Measurements from ENCODE around the gene RGL4. TPM values are rescaled to one million over a fixed set of nuclear protein-coding genes. Genes with fewer than 3 reads are reported as not detected.

RGL4 gene
- total RNA-seq, 1 donor from 2014 or later, result not detected

GRCh38 chr22:23688571-23688970 lies 2.2 kb upstream of the RGL4 start:
- H3K4me1 ChIP-seq, result no peaks in the 10 kb centered on the region
- H3K9me3 ChIP-seq, result no peaks in the 10 kb centered on the region
- H3K4me3 ChIP-seq, result no peak overlapping the region
- TF ChIP-seq CTCF (IDR thresholded peaks at IDR 0.05), result no peak
- no peak for DNase-seq (ENCODE audit: low spot score in 2 of 2)
- no peaks in the 10 kb centered on the region for H3K27me3 ChIP-seq
- no peak overlapping the region for H3K27ac ChIP-seq
- H3K36me3 ChIP-seq, result peaks cover 0 to 12% of the 10 kb centered on the region in 2 donors
- intact Hi-C loops (cut with DNase I), result no loop called here

GRCh38 chr22:23689414-23689813 lies 1.4 kb upstream of the RGL4 start:
- intact Hi-C loops (cut with DNase I), result no loop called here
- H3K9me3 ChIP-seq, result no peaks in the 10 kb centered on the region
- no peak overlapping the region for H3K27ac ChIP-seq
- TF ChIP-seq CTCF (IDR thresholded peaks at IDR 0.05), result no peak
- H3K36me3 ChIP-seq, result peaks cover 5 to 19% of the 10 kb centered on the region in 2 donors
- H3K4me1 ChIP-seq, result no peaks in the 10 kb centered on the region
- no peak overlapping the region for H3K4me3 ChIP-seq
- no peak for DNase-seq (ENCODE audit: low spot score in 2 of 2)
- no peaks in the 10 kb centered on the region for H3K27me3 ChIP-seq

GRCh38 chr22:23691748-23692423 lies 1.1 kb downstream of the RGL4 start:
- intact Hi-C loops (cut with DNase I), result no loop called here
- no peak overlapping the region for H3K27ac ChIP-seq
- DNase-seq (ENCODE audit: low spot score in 2 of 2), result no peak
- H3K4me3 ChIP-seq, result no peak overlapping the region
- peaks cover 14 to 28% of the 10 kb centered on the region in 2 donors for H3K36me3 ChIP-seq
- H3K9me3 ChIP-seq, result no peaks in the 10 kb centered on the region
- TF ChIP-seq CTCF (IDR thresholded peaks at IDR 0.05), result no peak
- H3K4me1 ChIP-seq, result no peaks in the 10 kb centered on the region
- H3K27me3 ChIP-seq, result no peaks in the 10 kb centered on the region

- H3K4me3 ChIP-seq, result no peak overlapping the region
- intact Hi-C loops (cut with DNase I), result no loop called here
- no peaks in the 10 kb centered on the region for H3K9me3 ChIP-seq
- H3K4me1 ChIP-seq, result no peaks in the 10 kb centered on the region
- H3K36me3 ChIP-seq, result peaks cover 14 to 29% of the 10 kb centered on the region in 2 donors
- TF ChIP-seq CTCF (IDR thresholded peaks at IDR 0.05), result no peak
- peak in 1 of 2 donors; percentile 35 for DNase-seq (ENCODE audit: low spot score in 2 of 2)
- H3K27me3 ChIP-seq, result no peaks in the 10 kb centered on the region
- no peak overlapping the region for H3K27ac ChIP-seq
These were observed 1.9 kb downstream of the RGL4 start for GRCh38 chr22:23692598-23693291.

- Histone ChIP-seq H3K9me3 (no peaks in the 10 kb centered on the region), H3K4me1 (no peaks in the 10 kb centered on the region), H3K27me3 (no peaks in the 10 kb centered on the region), H3K27ac (no peak overlapping the region), H3K36me3 (peaks cover 21 to 43% of the 10 kb centered on the region in 2 donors), H3K4me3 (no peak overlapping the region)
- intact Hi-C loops (cut with DNase I), result no loop called here
- no peak for DNase-seq (ENCODE audit: low spot score in 2 of 2)
- no peak for TF ChIP-seq CTCF (IDR thresholded peaks at IDR 0.05)
These were observed 3.3 kb downstream of the RGL4 start for GRCh38 chr22:23693979-23694680.

Data from ascending aorta (tissue), 2 donors.